ENCODE data around the gene KCTD2.
"Not testable (repeated sequence)": the region's sequence is repeated elsewhere in the genome, so short reads cannot be mapped to it uniquely, and the experiment has no call there.

The KCTD2 gene, protein sequence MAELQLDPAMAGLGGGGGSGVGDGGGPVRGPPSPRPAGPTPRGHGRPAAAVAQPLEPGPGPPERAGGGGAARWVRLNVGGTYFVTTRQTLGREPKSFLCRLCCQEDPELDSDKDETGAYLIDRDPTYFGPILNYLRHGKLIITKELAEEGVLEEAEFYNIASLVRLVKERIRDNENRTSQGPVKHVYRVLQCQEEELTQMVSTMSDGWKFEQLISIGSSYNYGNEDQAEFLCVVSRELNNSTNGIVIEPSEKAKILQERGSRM

DNA sequence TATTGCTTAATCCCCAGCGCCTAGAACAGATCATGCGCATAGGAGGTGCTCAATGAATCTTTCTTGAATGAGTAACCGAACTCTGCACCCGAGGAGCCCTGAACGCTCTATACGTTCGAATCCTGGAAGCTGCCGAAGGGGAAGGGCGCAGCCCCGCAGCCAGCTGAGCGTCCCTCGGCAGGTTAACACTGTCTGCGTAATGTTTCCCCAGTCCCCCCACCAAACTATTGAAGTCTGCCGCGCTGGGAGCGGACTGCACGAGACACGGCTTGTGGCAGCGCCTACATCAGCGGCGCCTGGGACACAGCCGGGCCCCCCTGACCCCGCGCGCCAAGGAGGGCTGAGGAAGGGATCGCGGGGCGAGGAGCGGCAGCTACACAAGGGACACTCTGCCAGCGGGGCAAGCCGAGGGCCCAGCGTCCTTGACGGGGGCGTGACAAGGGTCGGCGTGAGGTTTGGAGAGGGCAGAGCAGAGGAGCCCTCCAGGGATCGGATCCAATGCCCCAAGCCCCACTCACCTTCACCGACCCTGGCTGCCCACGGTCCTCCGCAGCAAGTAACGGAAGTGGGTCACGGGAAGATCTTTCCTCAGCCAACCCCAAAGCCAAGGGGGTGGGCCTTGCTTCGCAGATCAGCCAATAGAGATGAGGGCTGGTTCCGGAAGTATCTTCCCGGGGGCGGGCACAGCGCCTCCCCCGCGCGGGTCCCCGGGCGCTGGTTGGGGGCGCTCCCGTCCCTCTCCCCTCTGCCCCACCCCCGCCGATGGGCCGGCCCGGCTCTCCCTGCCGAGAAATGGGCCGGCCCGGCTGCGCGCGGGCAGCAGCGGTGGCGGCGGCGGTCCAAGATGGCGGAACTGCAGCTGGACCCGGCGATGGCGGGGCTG, at the start of gene KCTD2, which contains the start of gene ATP5PD:
KCTD2 (plus strand) TSS at position 819 of the 883 bp plus-strand sequence; CDS start at position 845, 26 bp downstream.
ATP5PD (minus strand) TSS at position 563 of the 883 bp plus-strand sequence. CDS start 4,319 bp downstream, outside the sequence.
- DNase-seq (ENCODE audit: low read depth, low spot score): peak; percentile 99

DNA sequence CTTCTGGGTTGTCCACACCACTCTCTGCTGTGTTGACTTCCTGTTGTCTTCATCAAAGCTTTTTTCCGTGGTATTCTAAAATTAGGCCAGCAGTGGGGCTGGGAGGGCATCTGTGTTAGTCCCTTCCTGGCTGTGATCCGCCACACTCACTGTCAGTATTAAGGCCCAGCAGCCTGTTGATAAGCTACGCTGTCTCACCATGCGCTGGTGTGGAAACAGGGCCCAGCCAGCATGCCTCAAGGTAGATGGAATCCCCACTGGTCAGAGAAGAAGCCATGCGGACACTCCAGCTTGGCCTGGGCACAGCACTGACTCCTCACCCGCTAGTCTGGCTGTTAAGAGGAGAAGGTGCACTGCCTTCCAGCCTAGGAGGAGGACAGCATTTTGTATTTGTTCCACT, 48.2 kb upstream of the KCTD2 start:
- no peak for DNase-seq (ENCODE audit: low read depth, low spot score)

DNA sequence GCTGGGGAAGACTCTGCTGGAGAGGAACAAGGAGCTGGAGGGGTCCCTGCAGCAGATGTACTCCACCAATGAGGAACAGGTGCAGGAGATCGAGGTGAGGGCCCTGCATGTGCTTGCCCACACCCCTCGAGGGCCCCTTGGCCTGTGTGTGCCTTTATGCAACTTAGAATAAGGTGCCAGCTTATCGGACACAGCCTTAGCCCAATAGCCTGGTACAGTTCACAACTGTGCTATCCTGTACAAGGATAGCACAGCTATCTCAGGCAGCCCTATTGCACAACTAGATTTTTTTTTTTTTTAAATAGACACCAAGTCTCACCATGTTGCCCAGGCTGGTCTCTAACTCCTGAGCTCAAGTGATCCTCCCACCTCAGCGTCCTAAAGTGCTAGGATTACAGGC, 47.5 kb upstream of the KCTD2 start:
- no peak for DNase-seq (ENCODE audit: low read depth, low spot score)

DNA sequence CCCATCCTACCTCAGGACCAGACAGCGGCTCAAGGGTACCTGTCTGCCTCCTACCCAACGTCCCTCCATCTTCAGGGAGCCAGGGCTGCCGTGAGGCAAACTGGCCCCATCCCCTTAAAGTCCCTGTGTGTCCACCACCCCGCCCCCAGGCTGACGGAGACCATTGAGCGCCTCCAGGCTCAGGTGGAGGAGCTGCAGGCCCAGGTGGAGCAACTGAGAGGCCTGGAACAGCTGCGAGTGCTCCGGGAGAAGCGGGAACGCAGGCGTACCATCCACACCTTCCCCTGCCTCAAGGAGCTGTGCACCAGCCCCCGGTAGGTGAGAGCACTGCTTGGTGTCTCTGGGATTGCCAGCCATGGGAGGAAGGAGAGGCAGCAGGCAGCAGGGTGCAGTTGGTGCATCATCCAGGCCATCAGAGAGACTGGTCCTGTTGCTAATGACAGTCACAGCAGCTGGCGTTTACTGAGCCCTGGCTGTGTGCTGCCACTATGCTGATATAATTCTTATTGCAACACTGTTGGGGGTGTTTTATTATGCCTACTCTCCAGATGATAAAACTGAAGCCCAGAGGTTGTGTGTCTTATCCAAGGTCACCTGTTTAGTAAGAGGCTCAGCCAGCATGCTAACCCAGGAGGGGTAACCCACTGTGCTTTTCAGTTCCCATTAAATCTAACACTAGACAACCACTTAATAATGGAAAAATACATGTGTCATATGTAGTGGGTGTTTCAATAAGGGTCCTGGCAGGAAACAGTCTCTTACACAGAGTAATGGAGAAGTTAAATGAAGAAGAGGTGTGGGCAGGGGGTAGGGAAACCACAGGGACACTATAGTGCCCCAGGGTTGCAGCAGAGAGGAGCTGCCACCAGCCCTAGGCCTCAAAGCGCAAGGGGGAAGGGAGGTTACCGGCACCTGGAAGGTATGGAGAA, 44.8 kb upstream of the KCTD2 start:
- no peak for DNase-seq (ENCODE audit: low read depth, low spot score)

DNA sequence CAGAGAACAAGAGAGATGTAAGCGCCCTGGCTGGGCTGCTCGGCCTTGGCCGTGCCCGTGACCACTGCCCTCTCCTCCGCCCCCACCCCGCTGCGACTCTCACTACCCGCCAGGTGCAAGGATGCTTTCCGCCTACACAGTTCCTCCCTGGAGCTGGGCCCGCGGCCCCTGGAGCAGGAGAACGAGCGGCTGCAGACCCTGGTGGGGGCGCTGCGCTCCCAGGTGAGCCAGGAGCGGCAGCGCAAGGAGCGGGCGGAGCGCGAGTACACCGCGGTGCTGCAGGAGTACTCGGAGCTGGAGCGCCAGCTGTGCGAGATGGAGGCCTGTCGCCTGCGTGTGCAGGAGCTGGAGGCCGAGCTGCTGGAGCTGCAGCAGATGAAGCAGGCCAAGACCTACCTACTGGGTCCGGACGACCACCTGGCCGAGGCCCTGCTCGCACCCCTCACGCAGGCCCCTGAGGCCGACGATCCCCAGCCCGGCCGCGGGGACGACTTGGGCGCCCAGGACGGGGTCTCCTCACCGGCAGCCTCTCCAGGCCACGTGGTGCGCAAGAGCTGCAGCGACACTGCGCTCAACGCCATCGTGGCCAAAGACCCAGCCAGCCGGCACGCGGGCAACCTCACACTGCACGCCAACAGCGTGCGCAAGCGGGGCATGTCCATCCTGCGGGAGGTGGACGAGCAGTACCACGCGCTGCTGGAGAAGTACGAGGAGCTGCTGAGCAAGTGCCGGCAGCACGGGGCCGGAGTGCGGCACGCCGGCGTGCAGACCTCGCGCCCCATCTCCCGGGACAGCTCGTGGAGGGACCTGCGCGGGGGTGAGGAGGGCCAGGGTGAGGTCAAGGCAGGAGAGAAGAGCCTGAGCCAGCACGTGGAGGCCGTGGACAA, 43.7 kb upstream of the KCTD2 start:
- no peak for DNase-seq (ENCODE audit: low read depth, low spot score)

DNA sequence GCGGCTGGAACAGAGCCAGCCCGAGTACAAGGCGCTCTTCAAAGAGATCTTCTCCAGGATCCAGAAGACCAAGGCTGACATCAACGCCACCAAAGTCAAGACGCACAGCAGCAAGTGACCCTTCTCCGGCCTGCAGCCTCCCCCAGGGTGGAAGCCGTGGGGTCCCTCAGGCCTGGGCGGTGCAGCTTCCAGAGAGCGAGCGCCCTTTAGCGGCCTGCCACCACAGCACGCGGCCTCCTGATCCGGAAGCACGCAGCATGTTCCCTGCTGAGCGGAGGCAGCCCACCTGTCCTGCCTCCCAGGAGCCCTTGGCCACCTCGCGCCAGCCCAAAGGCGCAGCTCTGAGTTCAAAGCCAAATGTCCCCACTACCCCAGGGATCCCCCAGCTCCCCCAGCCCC, 43.1 kb upstream of the KCTD2 start:
- DNase-seq (ENCODE audit: low read depth, low spot score): no peak

DNA sequence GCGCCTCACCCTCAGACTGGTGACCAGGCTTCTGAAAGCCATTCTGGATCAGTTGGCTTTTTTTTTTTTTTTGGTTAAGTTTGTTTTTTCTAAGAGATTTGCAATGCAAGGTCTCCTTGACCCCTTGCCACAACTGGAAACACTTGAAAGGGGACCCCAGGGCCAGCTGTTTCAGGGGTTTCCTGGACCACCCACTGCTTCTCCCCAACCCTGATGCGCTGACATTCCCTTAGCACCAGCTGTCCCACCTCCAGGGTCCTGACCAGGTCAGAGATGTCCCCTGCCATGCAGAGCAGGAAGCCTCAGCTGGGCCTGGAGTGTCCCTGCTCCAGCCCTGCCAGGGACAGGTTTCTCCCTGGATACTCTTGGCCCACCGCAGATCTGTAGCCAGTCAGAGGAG, 42.7 kb upstream of the KCTD2 start:
- DNase-seq (ENCODE audit: low read depth, low spot score): no peak

DNA sequence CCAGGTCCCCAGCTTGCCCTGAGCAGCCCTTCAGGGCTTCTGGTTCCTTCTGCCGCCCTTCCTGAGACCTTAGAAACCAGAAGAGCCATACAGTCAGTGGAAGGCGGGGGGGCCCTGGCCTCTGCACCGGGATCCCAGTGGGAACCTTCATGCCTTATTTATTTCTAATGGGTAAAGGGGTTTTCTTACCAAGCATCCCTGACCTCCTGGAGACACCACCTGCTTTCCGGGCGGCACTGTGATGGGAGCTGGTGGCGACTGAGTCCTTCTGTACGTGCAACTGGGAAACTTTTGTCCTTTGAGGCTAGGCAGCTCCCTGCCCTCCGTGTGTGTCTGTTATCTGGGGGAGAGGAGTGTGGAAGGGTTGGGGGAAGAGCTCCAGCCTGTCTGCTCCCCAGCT, 41.7 kb upstream of the KCTD2 start:
- DNase-seq (ENCODE audit: low read depth, low spot score): no peak

DNA sequence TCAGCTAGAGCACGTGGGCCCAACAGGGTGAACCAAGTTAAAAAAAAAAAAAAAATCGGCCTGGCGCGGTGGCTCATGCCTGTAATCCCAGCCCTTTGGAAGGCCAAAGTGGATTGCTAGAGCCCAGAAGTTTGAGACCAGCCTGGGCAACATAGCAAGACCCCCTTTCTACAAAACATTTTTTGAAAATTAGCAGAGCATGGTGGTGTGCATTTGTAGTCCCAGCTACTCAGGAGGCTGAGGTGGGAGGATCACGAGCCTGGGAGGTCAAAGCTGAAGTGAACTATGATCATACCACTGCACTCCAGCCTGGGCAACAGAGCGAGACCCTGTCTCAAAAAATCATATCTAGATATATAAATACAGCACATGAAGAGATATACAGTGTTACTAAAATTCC, 40.9 kb upstream of the KCTD2 start:
- DNase-seq (ENCODE audit: low read depth, low spot score): not testable (repeated sequence)

DNA sequence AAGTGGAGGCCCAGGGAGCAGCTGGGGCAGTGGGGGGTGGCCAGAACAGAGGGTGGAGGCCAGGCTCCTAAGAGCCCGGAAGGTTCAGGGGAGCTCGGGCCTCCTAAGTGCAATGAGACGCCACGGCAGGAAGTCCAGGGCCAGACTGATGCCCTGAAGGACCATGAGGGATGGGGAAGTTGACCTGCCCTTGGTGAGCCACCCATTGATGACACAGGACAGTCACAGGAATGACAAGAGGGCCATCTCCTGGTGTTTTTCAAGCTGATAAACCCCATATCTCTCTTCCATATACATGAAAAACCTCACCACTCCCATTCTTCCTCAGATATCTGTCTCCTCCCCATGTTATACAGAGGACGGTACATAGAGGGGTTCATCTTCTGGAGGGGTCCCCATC, 40.4 kb upstream of the KCTD2 start:
- no peak for DNase-seq (ENCODE audit: low read depth, low spot score)

DNA sequence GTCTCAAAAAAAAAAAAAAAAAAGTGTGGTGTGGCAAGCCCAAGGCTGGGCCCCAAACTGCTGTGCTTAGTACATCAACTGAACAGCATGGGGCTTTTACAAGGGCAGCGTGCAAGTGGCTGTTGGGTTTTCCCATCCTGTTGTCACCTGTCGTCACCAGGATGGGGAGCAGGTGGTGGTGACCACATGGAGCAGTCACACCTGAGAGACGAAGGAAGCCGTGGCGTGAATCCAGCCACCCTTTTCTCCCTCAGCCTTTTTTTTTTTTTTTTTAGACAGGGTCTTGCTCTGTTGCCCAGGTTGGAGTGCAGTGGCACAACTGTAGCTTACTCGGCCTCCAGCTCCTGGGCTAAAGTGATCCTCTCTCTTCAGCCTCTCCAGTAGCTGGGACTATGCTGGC, 38.7 kb upstream of the KCTD2 start:
- no peak for DNase-seq (ENCODE audit: low read depth, low spot score)

DNA sequence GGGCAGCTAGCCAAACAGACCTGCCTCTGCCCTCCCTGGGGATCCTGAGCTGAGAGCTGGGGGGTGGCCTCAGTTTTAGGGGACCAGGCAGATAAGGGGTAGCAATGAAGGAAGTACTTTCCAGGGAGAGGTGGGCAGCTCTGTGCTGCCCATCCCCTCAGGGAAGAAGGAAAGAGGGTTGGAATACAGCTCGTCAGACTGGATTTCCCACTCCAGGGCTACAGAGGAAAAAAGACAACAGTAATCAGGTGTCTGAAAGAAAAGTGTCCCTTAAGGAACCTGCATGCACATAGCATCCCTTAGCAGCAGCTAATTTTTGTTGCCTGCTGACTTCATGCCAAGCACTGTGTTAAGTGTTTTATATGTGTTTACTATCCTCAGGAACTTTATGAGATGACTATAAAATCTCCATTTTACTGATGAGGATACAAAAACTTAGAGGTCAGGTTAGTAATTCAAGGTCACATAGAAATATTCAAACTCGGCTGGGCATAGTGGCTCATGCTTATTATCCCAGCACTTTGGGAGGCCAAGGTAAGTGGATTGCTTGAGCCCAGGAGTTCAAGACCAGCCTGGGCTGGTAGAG, 37.8 kb upstream of the KCTD2 start:
- DNase-seq (ENCODE audit: low read depth, low spot score): no peak

DNA sequence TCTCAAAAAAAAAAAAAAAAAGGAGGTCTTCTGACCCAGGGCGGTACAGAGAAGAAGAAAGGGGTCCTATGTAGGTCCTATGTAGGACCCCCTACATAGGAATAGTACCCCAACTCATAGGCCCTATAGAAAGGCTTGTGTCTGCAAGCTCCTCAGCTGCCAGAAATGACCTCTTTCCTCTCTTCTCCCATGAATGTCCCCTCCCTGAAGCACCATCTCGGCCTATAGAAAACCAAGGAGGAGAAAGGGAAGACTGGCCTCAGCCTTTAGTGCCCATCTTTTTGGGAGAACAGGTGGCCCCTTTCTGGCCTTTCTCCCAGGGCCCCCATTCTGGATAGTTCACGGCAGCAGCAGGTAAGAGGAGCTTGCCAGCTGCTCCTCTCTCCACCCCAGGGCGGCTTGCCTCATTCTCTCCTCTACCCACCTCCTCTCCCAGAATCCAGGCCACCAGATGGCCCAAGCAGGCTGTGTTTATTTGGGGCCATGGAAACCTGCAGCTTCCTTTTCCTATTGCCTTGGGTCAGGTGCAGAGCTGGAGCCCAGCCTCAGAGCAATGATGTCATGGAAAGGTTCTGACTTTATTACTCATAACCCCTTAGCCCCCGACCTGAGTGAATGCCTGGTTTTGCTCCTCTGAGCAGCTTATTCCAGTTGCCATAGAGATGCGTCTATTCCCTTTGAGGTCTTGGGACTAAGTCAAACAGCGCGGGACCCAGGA, 36.2 kb upstream of the KCTD2 start:
- no peak for DNase-seq (ENCODE audit: low read depth, low spot score)

DNA sequence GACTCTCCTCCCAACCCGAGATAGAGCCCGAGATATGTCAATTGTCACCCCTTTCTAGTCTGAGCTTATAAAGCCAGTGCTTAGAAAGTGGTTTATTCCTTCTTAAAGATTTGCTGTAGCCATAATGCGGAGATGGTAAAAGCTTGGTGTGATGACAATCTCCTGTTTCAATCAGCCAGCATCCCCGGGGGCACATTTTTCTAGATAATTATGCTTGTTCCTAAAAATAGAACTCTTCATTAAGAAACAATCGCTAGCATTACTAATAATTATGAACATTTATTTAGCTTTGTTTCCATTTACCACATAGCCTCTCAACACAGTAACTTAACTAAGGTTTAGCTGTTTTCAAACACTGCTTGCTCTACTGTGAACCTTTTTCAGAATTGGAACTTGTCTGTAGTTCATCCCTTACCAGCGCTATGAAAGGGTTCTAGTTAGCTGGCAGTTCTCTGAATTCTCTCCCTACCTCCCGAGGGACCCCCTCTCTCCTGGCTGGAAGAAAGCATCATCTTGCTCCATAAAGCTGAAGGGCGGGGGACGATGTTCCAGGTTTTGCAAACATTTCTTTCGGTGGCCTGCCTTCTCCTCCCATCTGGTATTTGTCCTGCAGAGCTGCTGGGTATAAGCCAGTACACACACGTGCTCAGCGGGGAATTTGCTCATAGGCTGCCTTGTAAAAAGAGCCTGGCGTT, 35.5 kb upstream of the KCTD2 start:
- peak; percentile 71 for DNase-seq (ENCODE audit: low read depth, low spot score)

DNA sequence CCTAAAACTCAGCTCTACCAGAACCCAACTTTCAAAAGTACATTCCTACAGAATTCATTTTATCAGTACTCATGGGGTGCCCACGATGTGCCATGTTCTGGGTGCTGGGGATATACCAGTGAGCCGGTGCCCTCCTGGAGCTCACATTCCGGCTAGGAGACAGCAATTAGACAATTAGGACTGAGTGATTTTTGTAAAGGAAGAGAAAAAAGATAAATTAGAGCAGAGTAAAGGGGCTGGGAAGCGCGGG, 35.0 kb upstream of the KCTD2 start:
- DNase-seq (ENCODE audit: low read depth, low spot score): no peak

DNA sequence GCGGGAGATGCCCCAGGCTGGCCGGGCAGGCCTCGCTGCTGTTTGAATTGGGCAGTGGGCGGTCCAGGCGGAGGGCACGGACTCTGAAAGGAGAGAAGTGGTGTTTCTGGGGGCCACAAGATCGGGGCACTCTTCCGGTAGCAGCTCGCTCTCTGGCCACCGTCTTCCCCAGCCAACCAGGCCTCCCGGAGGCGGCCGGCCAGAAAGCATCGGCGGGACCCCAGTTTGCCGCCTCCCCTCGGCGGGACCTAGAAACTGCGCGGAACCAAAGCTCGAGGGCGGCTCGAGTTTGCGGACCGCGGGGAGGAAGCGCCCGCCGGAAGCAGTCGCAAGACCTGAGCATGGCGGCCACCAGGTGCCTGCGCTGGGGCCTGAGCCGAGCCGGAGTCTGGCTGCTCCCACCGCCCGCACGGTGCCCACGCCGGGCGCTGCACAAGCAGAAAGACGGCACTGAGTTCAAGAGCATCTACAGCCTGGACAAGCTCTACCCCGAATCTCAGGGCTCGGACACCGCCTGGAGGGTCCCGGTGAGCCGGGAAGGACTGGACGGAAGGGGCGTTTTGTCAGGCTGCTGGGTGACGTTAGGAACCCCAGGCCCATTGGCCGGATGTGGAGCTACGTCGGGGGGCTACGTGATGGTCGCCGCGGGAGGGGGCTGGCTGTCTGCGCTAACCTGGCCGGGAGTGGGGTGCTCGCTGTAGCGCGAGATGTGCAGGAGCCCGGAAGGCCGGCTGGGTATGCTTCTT, 34.5 kb upstream of the KCTD2 start, which contains the start of gene MRPL58:
MRPL58 (plus strand) TSS at position 325 of the 746 bp plus-strand sequence; CDS start at position 342, 17 bp downstream.
- DNase-seq (ENCODE audit: low read depth, low spot score): peak; percentile 95

DNA sequence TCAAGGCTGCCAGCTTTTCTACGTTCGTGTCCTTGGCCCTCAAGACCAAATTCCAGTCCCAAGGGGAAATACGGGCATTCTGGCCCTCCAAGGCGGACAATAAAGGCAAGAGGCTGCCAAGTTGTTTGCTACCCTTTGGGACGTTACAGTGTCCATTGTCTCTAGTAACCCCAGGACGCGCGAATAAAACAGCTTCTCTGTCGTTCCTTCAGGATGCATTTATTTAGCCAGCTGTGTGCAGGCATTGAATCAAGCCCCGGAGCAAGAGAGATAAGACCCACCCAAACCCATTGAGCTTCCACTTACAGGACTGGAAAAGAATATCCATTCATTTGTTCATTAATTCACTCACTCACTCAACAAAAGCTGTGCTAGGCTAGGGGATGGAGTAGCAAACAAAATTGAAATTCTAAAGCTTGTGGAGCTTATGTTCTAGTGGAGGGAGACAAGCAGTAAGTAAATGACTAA, 33.9 kb upstream of the KCTD2 start:
- DNase-seq (ENCODE audit: low read depth, low spot score): no peak

DNA sequence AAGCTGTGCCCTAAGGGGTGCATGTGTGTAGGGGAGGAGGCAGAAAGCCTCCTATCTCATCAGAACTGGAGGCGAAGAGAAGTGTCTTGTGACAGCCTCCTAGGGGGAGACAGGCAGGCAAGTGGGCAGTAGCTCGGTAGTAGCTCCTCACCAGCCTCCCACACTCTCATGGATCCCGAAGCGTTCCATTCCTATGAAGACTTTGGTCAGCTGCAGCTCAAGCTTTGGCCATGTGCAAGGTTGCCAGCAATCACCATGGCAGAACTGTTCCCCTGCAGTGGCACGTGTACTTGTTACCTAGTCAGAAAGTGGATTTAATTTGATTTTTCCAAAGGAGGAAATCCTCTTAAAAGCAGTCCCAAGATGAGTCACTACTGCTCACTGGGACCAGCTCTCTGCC, 27.9 kb upstream of the KCTD2 start:
- no peak for DNase-seq (ENCODE audit: low read depth, low spot score)
